Activated T-cell treated with anti-CD3 and anti-CD28 coated beads, Interleukin-2, amount 50 U/mL, for 24 hours (primary cell): ENCODE data around the gene HSPA9.

Source experiments
- DNase-seq: peaks from one replicate; pipeline ENCODE4 v3.0.0-alpha.2; 2020
- H3K27ac Mint-ChIP-seq: 2 replicates; pipeline ENCODE4 v1.8.0; 2020; ENCODE audit warnings: mild to moderate bottlenecking, mixed read lengths
- H3K27me3 Mint-ChIP-seq: 2 replicates; pipeline ENCODE4 v1.8.0; 2020; ENCODE audit warnings: mixed read lengths
- H3K36me3 Mint-ChIP-seq: 2 replicates; pipeline ENCODE4 v1.8.0; 2020; ENCODE audit warnings: low read depth, mixed read lengths
- H3K4me1 Mint-ChIP-seq: 2 replicates; pipeline ENCODE4 v1.8.0; 2020; ENCODE audit warnings: low read depth, mixed read lengths
- H3K4me3 Mint-ChIP-seq: 2 replicates; pipeline ENCODE4 v1.8.0; 2020; ENCODE audit warnings: mild to moderate bottlenecking, moderate library complexity, mixed read lengths
- H3K9me3 Mint-ChIP-seq: 2 replicates; pipeline ENCODE4 v1.8.0; 2020; ENCODE audit warnings: mixed read lengths

HSPA9 gene

DNA sequence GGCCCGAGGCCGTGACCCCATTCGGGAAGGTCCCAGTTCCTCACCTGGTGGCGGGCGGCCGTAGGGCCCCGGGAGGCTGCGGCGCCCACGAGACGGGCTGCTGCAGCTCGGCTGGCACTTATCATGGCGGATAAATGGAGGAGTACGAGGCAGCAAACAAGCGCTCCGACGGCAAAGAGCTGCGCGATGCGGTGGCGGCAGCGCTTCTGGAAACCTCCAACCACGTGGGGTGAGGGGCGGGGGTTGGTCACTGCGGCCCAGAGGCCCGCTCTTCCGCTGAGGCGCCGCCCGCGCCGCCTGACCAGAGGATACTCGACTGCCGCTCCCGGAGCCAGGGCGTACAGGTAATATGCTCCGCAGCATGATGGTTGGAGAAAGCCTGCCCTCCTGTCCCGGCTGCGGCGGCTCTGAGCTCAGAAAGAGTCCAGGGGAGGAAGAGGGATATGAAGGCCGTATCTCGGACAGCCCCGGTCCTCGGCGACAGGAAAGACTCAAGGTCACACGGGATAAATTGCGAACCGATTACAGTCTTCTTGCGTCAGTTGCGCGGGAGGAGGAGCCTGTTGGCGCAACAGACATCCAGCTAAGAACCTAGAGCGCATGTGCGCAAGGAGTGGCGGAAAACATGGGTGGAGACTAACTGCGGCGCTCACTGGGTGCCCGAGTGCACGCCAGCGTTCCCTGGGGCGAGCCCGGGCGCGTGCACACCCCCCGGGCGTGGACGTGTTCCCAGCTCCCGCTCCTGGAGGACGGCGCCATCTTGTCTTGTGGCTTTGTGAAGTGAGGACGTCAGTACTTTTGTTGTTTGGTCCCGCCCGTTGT, at the start of gene HSPA9:
TSS of gene HSPA9 (minus strand) at position 208 of the 822 bp plus-strand sequence. CDS start at position 125, 83 bp downstream.
- Mint-ChIP-seq H3K36me3 (peaks cover 54% of the 10 kb centered on the region), H3K27ac (peak within 1 kb of the TSS; percentile 100), H3K4me1 (peaks cover 36% of the 10 kb centered on the region), H3K4me3 (peak within 1 kb of the TSS; percentile 99), H3K27me3 (no peaks in the 10 kb centered on the region), H3K9me3 (peaks cover 3% of the 10 kb centered on the region)
- peak; percentile 97 for DNase-seq

DNA sequence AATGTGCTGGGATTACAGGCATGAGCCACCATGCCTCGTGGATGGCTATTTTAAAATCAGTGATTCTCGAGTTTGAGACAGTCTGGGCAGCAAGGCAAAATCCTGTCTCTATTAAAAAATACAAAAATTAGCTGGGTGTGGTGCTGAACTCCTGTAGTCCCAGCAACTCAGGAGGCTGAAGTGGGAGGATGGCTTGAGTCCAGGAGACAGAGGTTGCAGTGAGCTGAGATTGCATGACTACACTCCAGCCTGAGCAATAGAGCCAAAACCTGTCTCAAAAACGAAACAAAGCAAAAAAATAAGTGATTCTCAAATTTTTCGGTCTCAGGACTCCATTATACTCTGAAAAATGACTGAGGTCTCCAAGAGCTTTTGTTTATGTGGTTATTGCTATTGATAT, 47.9 kb upstream of the HSPA9 start:
- Mint-ChIP-seq H3K27me3 (peaks cover 52% of the 10 kb centered on the region), H3K4me3 (no peak overlapping the region)
- no peak for DNase-seq

DNA sequence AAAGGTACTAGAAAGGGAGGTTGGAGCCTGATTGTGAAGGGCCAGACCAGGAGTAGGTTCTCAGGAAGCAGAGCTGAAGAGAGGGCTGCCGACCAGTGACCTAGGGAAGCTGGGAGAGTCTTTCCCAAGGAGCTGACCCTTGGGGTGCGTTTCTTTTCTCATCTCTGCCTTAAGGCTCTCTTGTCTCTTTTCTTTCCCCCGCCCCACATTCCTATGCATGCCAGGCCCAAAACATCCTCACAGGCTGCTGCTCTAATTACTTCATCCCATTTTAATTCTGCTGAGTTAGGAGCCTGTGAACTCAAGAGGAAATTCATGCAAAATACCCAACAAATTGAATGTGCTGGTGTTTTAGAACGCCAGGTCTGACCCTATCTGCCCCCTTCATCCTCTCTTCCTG, 46.9 kb upstream of the HSPA9 start:
- Mint-ChIP-seq H3K4me3 (no peak overlapping the region), H3K27ac (no peak overlapping the region), H3K9me3 (no peaks in the 10 kb centered on the region), H3K36me3 (no peaks in the 10 kb centered on the region), H3K27me3 (peaks cover 47% of the 10 kb centered on the region), H3K4me1 (no peaks in the 10 kb centered on the region)
- no peak for DNase-seq

More for the DNA sequence above, 47.9 kb upstream of the HSPA9 start:
- Mint-ChIP-seq H3K4me1 (no peaks in the 10 kb centered on the region), H3K27ac (no peak overlapping the region), H3K9me3 (no peaks in the 10 kb centered on the region), H3K36me3 (no peaks in the 10 kb centered on the region)

DNA sequence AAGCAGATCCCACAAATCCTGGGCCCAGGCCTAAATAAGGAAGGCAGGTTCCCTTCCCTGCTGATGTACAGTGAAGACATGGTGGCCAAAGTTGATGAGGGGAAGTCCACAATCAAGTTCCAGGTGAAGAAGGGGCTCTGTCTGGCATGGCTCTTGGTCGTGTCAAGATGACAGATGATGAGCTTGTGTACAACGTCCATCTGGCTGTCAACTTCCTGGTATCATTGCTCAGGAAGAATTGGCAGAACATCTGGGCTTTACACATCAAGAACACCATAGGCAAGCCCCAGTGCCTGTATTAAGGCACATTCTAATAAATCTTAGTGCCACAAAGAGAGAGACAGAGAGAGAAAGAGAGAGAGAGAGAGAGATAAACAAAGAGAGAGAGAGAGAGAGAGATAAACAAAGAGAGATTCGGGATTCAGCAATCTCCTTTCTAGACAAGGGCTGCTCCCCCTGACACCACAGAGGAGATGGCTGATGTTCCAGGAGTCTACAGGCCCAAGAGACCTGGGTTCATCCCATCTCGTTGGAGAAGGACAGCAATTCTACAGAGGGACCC, 45.5 kb upstream of the HSPA9 start:
- no peaks in the 10 kb centered on the region for H3K4me1 Mint-ChIP-seq
- no peak overlapping the region for H3K4me3 Mint-ChIP-seq
- no peak overlapping the region for H3K27ac Mint-ChIP-seq
- peaks cover 50% of the 10 kb centered on the region for H3K27me3 Mint-ChIP-seq
- no peaks in the 10 kb centered on the region for H3K9me3 Mint-ChIP-seq
- no peaks in the 10 kb centered on the region for H3K36me3 Mint-ChIP-seq
- no peak for DNase-seq

DNA sequence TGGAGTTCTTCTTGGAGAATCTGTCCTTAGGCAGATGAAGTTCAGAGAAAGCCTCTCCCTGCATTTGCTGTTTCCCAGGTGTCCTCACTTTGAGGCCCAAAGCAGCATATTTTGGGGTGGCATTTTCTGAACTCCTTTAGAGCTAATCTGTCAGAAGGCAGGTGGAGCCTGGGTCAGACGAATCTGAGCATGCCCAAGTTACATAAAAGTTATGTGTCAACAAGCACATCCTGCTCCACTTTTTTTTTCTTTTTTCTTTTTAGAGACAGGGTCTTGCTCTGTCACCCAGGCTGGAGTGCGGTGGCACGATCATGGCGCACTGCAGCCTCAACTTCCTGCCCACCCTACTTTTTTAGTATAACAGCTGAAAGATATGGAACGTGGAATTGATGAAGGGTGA, 41.3 kb upstream of the HSPA9 start:
- no peaks in the 10 kb centered on the region for H3K36me3 Mint-ChIP-seq
- DNase-seq: no peak
- H3K4me1 Mint-ChIP-seq: peaks cover 4% of the 10 kb centered on the region
- H3K27ac Mint-ChIP-seq: no peak overlapping the region
- H3K27me3 Mint-ChIP-seq: peaks cover 51% of the 10 kb centered on the region
- no peaks in the 10 kb centered on the region for H3K9me3 Mint-ChIP-seq
- H3K4me3 Mint-ChIP-seq: no peak overlapping the region

DNA sequence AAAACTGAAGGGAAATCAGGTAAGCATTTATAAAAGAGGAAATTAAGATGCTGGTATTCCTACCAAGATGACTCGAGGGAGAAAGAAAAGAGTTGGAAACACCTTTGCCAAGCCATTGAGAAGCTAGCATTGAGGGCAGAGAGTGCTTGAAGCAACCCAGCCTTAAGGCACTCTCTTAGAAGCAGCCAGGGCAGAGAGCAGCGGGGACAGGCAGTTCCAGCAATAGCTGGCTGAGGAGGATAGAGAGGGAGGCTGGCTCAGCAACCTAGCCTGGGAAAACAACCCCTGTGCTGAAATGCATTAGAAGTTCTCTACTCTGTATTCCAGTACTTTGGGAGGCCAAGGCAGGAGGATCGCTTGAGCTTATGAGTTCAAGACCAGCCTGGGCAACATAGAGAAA, 40.3 kb upstream of the HSPA9 start:
- no peaks in the 10 kb centered on the region for H3K9me3 Mint-ChIP-seq
- DNase-seq: no peak
- no peak overlapping the region for H3K4me3 Mint-ChIP-seq
- H3K27ac Mint-ChIP-seq: no peak overlapping the region
- no peaks in the 10 kb centered on the region for H3K36me3 Mint-ChIP-seq
- peaks cover 13% of the 10 kb centered on the region for H3K4me1 Mint-ChIP-seq
- H3K27me3 Mint-ChIP-seq: peaks cover 52% of the 10 kb centered on the region

DNA sequence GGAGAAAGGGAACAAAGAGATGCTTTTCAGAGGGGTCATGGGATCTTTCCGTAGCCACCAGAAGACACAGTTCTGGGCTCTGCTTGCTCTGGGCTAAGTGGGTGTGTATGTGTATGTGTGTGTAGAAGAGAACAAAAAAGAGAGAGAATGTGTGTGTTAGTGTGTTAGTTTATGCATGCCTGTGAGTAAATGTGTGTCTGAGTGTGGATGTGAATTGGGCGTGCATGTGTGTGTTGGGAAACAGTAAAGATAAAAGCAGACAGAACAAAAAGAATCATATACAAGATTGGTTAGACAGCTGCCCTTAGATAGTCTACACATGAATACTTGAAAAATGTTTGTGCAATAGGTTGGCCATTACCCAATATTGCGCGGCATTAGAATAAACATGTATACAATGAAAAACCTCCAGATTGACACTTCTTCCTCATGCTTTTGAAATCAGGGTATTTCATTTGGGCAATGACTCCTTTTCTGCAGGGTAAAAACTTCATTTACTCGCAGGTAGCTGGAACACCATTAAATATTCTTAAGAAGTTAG, 36.5 kb upstream of the HSPA9 start:
- peaks cover 13% of the 10 kb centered on the region for H3K4me1 Mint-ChIP-seq
- H3K27me3 Mint-ChIP-seq: peaks cover 61% of the 10 kb centered on the region
- no peak overlapping the region for H3K4me3 Mint-ChIP-seq
- no peak overlapping the region for H3K27ac Mint-ChIP-seq
- no peak for DNase-seq
- H3K36me3 Mint-ChIP-seq: no peaks in the 10 kb centered on the region
- no peaks in the 10 kb centered on the region for H3K9me3 Mint-ChIP-seq

DNA sequence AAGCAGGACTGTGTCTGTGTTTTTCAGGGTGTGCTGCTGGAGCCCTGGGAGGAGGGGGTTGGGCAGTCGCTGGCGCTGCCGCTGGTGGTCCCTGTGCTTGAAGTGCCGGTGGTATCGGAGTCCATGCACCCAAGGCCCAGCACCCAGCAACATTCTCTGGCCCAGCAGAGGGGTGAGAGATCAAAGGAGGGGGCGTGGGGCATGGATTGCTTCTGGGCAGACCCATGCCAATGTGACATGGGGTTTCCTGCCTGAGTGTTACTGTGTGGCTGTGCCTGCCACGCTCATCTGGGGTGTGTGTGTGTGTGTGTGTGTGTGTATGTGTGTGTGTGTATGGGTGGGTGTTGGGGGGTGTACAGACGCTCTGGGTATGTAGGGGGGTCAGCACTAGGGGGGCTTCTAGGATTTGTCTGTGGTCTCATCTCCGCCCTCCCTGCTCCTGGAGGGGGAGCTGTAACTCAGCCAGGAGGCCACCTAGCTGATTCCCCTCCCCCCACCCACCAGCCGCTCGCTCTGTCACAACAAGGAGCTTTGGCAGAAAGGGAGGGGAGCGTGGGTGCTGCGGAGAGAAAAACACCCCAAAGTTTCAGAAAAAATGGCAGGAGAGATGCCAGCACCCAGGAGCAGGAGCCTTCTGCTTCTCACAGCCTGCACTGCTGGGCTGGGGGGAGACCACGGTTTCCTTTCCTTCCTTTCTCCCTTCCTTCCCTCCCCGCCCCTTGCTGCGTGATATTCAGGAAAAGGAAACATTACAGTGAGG, 35.9 kb upstream of the HSPA9 start:
- no peaks in the 10 kb centered on the region for H3K36me3 Mint-ChIP-seq
- DNase-seq: no peak
- no peaks in the 10 kb centered on the region for H3K9me3 Mint-ChIP-seq
- peaks cover 13% of the 10 kb centered on the region for H3K4me1 Mint-ChIP-seq
- no peak overlapping the region for H3K27ac Mint-ChIP-seq
- H3K4me3 Mint-ChIP-seq: no peak overlapping the region
- peaks cover 62% of the 10 kb centered on the region for H3K27me3 Mint-ChIP-seq

DNA sequence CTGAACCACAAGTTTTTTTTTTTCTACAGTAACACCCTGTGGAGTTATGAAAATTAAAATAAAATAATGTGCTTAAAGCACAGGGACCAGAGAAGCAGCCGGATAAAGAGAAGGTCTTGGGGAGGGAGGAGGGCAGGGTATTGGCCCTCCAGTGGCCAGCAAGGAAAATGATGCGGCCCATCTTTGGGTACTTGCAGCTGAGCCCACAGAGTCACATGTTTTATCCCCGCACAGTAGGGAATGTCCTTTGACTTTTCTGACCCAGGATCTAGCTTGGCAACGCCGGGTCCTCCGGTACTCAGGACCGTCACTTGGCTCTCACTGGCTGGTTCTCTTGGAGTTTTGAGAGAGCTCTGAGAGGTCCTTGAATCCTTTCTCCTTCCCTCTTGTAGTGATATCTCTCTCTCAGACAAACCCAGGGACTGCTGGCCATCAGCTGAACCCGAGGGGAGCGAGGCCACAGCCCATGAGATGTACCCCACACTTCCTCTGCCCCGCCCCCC, 35.3 kb upstream of the HSPA9 start:
- H3K4me3 Mint-ChIP-seq: no peak overlapping the region
- H3K27ac Mint-ChIP-seq: no peak overlapping the region
- DNase-seq: no peak

DNA sequence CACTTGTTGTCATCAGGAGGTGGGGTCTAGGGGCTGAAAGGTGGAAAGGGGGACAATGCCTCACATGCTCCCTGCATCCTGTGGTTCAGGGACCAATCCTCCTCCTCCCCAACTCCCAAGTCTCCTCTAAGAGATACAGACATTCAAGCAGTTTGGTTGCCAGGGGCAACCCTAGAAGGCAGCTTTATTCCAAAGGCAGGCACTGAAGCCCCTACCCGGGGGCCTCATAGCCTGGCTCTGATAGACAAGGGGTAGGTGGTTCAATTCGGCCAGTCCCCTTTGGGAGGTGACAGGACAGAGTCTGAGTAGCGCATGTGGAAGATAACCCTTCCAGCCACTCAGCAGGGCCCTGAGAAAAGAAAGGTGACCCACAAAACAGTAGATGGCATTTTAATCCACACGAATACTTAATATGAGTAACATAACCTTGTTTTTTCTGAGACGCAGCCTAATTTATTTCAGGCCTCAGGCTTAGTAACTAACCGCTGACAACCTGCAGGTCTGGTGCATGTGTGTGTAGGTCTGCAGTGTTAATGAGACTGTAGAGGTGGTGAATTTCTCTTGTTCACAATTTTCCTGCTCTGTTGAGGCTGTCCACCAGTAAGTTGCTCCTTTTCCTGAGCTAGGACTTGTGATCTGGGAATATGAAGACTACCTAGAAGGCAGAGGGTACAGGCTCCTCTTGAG, 31.3 kb upstream of the HSPA9 start:
- no peak for DNase-seq
- Mint-ChIP-seq H3K36me3 (no peaks in the 10 kb centered on the region), H3K27ac (no peak overlapping the region), H3K4me3 (no peak overlapping the region), H3K27me3 (peaks cover 72% of the 10 kb centered on the region), H3K9me3 (no peaks in the 10 kb centered on the region), H3K4me1 (peaks cover 28% of the 10 kb centered on the region)

More for the DNA sequence above, 35.3 kb upstream of the HSPA9 start:
- Mint-ChIP-seq H3K9me3 (no peaks in the 10 kb centered on the region), H3K36me3 (no peaks in the 10 kb centered on the region), H3K4me1 (peaks cover 13% of the 10 kb centered on the region), H3K27me3 (peaks cover 64% of the 10 kb centered on the region)

DNA sequence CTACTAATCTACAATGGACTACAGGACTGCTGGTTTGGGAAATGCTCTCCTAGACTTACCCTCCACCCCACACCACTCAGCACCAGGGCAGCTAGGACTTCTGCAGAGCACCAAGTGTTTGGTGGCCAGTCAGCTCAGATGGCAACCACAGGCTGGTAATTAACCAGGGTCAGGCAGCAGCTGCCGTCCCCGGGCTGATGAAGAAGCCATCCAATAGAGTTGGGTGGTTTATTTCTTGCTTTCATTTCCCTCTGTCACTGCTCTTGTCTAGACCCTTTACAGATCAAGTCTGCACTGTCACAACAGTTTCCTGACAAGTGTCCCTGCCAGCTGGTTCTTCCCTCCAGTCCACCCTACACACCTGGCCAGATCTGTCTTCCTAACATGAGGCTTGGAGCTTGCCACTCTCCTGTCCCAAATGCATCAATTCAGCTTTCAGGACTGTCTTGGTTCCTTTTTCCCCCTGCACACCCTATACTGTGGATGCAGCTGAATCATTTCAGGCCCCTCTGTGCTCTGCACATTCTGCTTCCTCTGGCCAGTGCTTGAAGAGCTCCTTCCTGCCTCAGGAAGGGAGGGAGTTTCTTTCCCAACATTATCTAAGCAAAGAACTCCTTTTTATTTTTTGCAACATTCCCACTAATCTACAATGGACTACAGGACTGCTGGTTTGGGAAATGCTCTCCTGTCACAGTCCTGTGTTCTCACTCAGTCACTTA, 30.2 kb upstream of the HSPA9 start:
- Mint-ChIP-seq H3K4me3 (no peak overlapping the region), H3K36me3 (no peaks in the 10 kb centered on the region), H3K27me3 (peaks cover 70% of the 10 kb centered on the region), H3K27ac (no peak overlapping the region), H3K4me1 (peaks cover 19% of the 10 kb centered on the region), H3K9me3 (no peaks in the 10 kb centered on the region)
- no peak for DNase-seq

DNA sequence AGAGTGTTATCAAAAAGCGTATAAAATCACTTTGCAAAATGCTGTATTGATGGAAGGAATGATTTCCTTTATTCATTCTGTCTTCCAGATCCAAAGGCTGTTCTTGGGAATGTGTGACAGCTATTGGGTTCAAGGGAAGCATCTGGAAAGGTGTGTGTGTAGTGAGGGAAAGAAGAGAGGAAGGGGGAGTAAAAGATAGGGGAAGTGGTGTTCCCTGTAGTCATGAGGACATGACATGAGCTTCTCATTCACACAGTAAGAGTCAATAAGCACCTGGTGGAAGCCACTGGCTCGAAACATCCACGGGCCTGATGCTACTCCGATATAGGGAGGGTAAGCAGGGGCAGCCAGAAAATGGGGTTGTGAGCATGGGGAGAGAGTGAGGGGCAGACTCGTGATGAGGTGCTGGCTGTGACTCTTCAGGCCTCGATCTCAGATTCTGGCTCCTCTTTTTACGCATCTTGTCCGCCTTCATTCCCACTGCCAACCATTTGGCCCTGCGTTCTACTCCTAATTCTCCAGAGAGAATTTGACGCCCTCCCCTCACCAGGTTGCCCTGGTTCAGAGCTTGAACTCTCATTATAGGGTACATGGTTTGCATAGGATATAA, 29.1 kb upstream of the HSPA9 start:
- DNase-seq: no peak
- Mint-ChIP-seq H3K27me3 (peaks cover 67% of the 10 kb centered on the region), H3K4me3 (no peak overlapping the region), H3K9me3 (no peaks in the 10 kb centered on the region), H3K4me1 (peaks cover 19% of the 10 kb centered on the region), H3K36me3 (no peaks in the 10 kb centered on the region), H3K27ac (no peak overlapping the region)

DNA sequence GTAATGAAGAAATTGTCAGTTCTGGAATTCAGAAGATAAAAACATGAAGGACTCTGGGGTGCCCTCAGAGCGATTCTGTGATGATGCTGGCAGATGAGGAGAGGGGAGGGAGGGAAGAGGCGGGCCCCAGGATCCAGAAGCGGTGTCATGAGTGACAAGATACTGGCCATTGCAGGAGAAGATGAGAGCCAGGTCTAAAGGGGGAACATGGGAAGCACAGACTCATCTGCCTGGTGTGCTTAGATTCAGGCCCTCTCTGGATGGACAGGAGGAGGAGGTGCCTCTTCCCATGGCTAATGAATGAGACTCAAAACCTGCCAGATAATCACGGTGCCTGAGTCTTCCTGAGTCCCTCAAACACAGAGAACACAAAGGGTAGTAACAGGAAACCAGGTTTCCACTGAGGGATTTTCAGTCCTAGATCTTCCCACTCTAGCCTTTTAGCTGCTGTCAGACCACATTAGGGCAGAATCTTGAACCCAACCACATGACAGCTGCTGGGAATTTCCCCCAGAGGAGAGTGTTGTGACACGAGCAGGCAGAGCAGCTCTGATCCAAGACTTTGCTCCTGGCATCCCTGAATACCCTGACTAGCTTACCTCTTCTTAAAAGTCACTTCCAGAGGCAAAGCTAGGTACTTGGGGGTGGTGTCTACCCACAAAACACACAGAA, 28.2 kb upstream of the HSPA9 start:
- Mint-ChIP-seq H3K27me3 (peaks cover 70% of the 10 kb centered on the region), H3K4me1 (peaks cover 19% of the 10 kb centered on the region)
- peak; percentile 36 for DNase-seq

More for the DNA sequence above, 28.2 kb upstream of the HSPA9 start:
- H3K9me3 Mint-ChIP-seq: no peaks in the 10 kb centered on the region
- no peak overlapping the region for H3K4me3 Mint-ChIP-seq
- H3K36me3 Mint-ChIP-seq: no peaks in the 10 kb centered on the region
- H3K27ac Mint-ChIP-seq: no peak overlapping the region
